Measurements from ENCODE around the gene LY86.

GRCh38 chr6:6631053-6631452, 42.5 kb downstream of the LY86 start:
- TF ChIP-seq, protein P1, sequence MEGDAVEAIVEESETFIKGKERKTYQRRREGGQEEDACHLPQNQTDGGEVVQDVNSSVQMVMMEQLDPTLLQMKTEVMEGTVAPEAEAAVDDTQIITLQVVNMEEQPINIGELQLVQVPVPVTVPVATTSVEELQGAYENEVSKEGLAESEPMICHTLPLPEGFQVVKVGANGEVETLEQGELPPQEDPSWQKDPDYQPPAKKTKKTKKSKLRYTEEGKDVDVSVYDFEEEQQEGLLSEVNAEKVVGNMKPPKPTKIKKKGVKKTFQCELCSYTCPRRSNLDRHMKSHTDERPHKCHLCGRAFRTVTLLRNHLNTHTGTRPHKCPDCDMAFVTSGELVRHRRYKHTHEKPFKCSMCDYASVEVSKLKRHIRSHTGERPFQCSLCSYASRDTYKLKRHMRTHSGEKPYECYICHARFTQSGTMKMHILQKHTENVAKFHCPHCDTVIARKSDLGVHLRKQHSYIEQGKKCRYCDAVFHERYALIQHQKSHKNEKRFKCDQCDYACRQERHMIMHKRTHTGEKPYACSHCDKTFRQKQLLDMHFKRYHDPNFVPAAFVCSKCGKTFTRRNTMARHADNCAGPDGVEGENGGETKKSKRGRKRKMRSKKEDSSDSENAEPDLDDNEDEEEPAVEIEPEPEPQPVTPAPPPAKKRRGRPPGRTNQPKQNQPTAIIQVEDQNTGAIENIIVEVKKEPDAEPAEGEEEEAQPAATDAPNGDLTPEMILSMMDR (conservative IDR thresholded peaks at IDR 0.05 in 1 of 2, IDR thresholded peaks at IDR 0.05 in 1 of 2; ENCODE audit: low read depth in 1 of 2, low read length in 2 of 2): no peak
- no peak for TF ChIP-seq EZH2 (IDR thresholded peaks at IDR 0.05; ENCODE audit: low read length, missing control alignments)
